Activated naive CD4-positive, alpha-beta T cell (primary cell): Measurements from ENCODE around the gene YEATS2.

Experiments used
- DNase-seq, 4 experiments: peaks; one replicate each; lab custom pipeline; 2025; lab: John Stamatoyannopoulos, UW

YEATS2 gene

GRCh38 chr3:183837390-183837789 is 139.8 kb downstream of the YEATS2 start:
- no peak for DNase-seq

DNA sequence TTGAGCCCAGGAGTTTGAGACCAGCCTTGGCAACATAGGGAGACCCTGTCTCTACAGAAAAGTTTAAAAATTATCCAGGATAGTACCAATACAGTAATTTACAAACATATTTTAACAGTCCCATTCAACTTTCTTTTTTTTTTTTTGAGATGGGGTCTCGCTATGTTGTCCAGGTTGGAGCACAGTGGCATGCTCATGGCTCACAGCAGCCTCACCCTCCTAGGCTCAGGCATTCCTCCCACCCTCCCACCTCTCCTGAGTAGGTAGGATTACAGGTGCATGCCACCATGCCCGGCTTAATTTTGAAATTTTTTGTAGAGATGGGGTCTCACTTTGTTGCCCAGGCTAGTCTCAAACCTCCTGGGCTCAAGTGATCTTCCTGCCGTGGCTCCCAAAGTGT is 140.3 kb downstream of the YEATS2 start:
- DNase-seq, result no peak

DNA sequence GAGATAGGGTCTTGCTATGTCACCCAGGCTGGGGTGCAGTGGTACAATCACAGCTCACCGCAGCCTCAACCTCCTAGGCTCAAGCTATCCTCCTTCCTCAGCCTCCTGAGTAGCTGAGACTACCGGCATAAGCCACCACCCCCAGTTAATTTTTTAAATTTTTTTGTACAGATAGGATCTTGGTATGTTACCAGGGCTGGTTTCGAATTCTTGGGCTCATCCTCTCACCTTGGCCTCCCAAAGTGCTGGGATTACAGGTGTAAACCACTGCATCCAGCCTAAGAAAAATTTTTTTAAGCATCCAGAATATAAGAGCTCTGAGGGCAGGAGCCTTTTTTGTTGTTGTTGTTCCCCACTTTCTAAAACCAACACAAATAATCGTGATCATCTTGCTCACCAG is 142.2 kb downstream of the YEATS2 start:
- no peak for DNase-seq

DNA sequence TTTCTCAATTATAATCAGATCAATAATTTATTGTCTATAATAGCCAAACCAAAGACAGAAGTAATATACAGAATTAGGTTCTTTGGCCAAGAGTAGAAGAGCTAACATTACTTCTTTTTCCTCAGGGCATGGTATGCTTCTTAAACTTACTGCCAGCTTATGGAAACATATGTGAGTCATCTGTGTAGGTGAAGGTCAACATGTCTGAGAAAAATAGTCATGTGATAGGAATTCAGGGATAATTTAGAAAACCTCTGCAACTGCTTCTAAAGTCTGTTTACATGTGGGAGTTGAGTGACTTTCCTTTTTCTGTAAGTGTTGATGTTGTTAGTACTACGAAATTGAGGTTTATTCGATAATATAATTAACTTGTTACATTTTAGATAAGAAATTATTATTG is 147.0 kb downstream of the YEATS2 start:
- DNase-seq, result no peak

GRCh38 chr3:183845090-183845489 is 147.5 kb downstream of the YEATS2 start:
- DNase-seq, result no peak

DNA sequence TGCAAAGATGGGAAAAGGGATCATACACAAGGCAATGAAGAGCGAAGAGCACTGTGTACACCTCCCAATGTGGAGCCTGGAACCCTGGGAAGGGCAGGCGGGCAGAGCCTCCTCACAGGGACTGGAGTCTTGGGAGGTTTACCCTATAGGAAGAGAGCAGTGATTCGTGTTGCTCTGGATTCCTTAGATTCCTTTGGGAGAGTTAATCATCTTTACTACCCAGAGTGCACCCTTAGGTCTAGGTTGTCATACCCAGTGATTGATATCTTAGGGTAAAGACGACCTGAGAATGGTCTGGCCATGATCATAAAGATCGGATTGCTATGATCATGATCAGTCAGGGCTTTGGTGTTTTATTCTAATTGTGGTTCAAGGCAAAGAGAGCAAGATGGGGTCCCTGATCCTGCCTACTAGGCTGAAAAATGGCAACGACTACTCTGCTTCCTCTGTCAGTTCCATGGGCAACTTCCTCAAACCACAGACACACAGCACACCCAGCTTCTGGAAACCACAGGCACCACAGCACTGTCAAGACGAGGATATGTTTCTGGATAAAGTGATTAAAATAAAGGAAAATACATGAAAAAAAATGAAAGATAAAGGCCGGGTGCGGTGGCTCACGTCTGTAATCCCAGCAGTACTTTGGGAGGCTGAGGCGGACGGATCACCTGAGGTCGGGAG is 148.2 kb downstream of the YEATS2 start:
- DNase-seq, result no peak

DNA sequence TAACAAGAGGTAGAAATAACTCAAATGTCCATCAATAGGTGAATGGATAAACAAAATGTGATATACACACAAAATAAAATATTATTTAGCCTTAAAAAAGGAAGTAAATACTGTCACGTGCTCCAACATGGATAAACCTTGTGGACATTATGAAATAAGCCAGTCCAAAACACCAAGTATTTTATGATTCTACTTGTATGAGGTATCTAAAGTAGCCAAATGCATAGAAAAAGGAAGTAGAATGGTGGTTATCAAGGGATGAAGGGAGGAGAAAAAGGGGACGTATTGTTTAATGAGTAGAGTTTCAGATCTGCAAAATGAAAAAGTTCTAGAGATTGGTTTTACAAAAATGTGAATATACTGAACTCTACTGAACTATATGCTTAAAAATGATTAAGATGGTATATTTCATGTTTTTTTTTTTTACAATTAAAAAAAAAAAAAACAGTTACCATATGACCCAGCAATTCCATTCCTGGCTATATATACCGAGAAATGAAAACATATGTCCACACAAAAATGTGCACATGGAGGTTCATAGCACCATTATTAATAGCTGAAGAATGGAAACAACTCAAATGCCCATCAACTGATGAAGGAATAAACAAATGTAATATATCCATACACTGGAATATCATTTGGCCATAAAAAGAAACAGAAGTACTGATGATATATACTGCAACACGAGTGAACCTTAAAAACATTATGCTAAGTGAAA is 156.9 kb downstream of the YEATS2 start:
- DNase-seq, result no peak

GRCh38 chr3:183857863-183858262 is 160.3 kb downstream of the YEATS2 start:
- no peak for DNase-seq
